ENCODE results near the gene ABLIM2.

The ABLIM2 gene

DNA sequence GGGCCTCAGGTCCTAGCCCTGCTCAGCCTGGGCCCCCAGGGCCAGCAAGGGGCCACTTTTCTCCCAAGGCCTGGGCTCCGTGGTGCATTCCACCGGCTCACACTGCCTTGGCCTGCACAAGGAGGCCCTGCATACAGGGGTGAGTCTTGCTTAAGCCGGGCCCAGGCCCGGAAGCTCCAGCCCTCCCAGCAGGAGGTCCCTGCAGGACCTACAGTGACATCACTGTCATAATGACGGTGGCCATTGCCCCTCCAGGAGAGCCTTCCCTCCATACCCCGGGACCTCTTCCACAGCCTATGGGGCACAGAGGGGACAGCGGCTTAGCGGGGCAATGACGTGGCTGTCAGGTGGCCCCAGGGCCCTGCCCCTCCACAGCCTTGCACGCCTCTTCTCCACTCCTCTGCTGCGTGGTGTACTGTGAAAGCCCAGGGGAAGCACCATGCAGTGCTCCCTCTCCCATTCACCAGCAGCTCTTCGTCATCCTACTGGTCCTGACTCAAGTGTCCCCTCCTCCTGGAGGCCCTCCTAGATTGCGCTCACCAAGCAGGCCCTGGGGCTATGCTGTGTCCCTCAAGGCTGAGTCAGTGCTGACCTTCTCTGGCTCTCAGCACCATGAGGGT is 186.6 kb downstream of the ABLIM2 start:
- DNase-seq: no peak

DNA sequence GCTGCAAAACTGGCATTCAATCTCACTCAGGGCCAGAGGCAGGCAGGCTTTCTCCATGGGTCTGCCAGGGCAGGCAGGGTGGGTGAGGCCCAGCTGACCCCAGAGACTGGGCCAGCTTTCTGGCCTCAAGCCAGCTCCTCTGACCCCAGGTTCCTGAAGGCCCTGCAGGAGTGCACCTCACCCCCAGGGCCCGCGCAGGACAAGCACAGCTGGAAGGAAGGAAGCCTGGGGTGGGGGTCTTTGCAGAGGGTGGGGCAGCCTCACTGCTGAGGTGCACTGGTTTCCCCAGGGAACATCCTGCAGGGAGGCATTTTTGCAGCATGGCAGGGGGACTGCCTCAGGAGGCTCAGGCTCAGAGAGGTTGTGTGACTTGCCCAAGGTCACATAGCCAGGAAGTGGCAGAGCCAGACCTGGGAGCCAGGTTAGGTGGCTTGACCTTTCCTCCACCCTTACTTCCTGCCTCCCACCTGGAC is 187.4 kb downstream of the ABLIM2 start:
- DNase-seq: no peak

DNA sequence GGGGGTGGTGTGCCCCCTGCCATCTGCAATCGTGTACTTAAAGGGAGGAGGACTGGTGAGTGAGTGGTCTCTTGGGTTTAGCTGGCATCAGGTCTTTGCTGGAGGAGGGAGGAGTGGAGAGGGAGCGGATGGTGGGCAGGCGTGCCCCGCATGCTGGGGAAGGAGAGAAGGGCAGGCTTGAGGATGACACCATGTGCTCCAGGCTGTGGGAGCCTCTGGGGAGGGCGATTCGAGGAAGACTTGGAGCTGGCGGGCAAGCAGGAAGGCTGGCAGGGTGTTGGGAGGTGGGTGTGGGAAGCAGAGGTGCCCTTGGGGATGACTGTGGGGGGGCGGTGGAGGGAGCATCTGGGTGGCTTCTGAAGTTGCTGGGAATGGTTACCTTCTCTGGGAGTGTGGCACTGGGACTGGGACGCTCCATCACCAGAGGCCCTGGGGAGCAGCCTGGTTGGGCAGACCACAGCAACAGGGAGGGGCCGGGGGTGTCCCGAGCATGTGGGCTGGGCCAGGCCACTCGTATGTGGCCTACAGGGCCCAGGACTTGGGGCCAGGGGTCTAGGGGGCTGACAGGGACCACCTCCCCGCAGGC is 188.2 kb downstream of the ABLIM2 start:
- DNase-seq: no peak

DNA sequence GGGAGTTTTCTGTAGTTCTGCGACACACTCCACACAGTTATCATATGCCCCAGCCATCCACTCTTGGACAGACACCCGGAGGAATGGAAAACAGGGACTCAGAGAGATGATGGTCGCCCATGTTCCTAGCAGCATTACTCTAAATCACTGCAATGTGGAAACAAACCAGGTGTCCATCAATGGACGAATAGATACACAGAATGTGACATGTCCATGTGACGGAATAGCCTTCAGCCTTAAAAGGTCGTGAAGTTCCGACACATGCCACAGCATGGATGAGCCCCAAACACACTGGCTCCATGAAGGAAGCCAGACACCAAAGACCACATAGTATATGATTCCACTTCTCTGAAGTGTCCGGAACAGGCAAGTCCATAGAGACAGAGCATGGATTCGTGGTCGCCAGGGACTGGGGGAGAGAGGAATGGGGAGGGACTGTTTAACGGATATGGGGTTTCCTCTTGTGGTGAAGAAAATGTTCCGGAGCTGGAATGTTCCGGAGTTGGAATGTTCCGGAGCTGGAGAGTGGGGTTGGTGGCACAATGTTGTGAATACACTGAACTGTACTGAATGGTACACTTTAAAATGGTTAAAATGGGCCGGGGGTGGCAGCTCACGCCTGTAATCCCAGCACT is 190.2 kb downstream of the ABLIM2 start:
- no peak for DNase-seq

DNA sequence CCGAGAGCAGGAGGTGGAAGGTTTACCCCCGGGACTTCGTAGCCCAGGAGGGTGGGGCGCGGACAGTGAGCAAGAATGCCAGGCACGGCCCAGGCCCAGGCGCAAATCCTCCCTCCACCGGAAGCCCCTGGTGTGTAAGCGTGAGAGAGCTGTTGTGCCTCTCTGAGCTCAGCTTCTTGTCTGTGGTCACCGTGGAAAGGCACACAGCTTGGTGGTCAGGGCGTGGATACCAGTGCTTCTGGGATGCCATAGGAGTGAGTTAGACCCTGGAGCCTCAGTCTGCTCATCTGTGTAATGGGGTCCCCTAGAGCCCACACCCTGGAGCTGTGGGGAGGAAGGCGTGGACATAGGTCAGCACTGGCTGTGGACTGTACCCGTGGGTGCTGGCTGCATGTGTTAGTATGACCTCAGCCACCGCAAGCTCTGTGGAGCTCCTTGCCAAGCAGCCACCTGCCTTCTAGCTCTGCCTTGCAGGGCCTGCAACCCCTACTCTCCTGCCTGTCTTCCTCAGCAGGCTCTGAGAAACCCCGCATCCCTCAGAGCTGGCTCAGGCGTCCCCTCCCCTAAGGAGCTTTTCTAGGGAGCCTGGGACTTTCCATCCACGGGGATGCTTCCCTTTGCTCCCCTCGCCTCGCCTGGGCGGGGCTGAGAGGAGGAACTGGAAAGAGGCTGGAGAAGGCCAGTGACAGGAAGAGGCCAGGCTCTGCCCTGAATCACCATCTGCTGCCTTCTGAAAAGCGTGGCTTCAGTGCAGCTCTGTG is 190.9 kb downstream of the ABLIM2 start:
- DNase-seq: no peak

DNA sequence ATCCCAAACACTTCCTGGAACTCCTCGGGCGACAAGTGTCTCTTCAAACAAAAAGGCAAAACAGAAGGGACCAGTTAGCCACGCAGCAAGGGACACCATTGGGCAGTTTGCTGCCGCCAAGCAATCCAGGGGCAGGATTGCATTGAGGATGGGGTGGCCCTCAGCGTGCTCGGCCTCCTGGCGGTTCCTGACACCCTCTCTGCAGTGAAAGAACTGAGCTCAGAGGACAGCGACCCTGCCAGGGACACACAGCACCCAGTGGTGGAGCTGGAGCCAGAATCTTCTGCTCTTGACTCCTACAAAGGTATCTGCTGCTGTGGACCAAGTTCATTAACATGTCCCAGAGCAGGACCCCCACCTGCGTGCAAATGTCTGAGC is 191.6 kb downstream of the ABLIM2 start:
- DNase-seq: no peak

DNA sequence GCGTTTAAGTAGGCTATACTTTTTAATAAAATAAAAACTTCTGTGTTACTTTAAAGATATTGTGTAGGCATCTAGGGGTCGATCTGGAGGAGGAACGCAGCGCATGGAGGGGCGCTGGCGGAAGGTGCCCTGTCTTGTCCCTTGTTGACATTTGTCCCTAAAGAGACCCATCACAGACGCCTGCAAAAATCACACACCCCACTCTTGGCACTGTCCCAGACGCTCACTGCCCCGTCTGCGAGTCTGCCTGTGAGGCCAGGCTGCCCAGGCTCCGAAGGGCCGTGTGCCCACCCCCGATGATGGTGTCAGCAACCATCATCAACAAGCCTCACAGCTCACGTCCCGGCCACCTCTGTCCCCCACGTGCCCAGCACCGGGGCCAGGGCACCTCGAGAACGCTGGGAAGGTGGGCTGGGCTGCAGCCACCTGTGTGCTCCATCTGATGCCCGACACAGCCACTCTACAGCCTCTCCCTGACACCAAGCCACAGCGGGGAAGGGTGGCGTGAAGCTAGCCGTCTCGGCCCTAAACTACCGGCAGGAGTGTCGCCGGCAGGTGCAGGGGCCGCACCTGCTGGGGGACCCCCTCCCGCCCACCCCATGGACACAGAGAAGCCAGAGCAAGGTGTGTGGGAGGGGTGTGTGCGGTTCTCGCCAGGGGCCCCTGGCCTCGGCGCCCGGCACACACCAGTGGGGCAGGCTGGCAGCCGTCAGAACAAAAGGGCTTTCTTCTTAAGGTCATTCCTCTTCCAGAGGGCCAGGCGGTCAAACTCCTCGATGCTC is 192.1 kb downstream of the ABLIM2 start:
- DNase-seq: no peak

DNA sequence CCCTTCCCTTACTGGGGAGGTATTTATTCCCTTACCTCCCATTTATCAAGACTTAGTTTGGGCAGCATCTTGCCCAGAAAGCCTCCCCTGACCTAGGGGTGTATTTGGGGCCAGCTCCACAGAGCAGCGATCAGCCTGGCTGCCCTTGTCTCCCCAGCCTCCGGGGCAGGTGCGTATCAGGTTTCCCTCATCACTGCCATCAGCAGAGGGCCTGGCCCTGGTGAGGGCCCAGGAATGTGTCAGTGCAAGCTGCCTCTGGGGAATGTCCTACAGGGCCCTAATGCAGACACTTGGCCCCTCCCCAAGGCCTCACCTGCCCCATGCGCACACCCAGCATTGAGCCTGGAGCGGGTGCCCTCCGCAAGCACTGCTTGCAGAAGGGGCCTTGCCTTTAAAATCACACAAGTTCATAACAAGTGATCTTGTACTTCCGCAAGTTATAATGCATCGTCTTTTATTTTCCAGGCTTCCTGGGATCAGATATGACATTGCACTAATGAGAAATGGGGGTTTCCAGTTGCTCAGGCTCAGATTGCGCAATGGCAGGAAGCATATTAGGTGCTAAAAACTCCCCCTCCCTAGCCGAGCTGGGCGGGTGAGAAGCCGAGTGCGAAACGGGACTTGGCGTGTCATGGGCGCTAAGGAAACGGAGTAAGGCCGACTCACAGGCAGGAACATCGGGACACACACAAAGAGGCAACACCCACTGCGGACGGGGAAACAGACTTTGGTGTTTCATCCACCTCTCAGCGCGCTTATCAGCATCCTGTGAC is 193.5 kb downstream of the ABLIM2 start:
- peak; percentile 13 for DNase-seq

DNA sequence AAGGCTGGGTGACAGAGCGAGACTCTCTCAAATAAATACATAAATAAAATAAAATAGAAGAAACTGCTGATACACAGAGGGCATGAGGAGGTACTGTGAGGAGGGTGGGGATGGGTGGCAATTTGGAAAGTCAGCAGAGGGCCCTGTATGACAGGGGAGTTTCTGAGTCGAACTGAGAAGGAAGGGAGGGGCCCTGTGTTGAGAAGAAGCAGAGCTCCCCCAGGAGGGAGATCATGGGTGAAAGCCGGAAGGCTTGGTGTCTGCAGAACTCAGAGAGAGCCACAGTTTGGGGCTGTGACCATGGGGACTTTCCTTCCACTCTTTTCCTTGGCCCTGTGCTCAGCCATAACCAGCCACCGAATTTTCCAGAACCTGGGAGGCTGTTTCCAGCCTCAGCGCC is 194.2 kb downstream of the ABLIM2 start:
- DNase-seq: no peak

DNA sequence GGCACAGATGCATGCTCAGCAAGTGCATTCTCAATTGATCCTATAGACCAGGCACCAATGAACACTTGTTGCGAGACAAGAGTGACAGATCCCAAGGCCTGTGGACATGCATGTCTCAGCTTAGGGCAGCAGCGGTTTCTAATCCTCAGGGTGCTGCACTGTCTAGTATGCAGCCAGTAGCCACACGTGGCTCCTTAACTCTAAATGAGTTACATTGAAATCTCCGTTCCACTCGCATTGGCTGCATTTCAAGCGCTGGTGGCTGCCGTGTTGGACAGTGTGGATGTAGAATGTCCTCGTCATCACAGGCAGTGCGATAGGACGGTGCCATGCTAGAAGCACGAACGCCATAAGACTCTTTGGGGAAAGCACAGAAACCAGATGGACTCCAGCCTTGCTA is 194.9 kb downstream of the ABLIM2 start:
- no peak for DNase-seq

DNA sequence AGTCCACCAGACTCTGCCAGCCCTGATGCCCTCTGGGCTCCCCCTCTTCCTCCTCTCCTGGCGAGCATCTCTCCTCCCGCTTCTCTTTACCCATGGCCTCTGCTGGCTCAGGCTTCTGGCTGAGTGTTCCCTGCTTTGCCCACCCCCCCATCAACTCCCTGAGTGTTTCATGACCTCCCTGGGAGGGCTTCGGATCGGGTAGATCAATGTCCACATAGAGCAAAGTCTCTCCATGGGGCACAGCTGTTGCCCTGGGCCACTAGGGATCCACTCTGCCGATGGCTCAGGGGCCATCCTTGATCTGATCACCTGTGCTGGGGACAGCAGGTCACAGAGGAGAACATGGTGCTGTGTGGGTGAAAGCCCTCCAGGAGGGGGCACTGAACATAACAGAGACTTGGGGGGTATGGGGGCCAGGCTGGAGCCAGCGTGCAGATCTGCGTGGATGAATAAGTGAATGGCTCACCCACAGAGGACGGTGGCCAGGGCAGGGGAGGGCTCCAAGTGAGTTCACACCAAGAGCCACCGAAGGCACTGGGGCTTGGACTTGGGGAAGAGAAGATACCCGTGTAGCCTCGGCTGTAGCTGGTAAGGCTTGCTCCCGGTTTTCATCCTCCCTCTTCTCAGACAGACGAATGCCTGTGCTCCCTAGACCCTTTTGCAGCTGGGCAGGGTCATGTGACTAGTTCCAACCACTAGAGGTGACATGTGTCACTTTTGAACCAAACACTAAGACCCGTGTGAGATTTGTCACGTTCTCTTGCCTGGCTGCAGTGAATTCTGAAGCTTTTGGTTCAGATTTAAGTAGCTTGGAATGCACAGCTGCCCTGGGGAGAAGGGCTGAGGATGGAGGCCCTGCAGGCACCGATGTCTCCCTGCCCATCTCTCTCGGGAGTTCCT is 195.8 kb downstream of the ABLIM2 start:
- no peak for DNase-seq

DNA sequence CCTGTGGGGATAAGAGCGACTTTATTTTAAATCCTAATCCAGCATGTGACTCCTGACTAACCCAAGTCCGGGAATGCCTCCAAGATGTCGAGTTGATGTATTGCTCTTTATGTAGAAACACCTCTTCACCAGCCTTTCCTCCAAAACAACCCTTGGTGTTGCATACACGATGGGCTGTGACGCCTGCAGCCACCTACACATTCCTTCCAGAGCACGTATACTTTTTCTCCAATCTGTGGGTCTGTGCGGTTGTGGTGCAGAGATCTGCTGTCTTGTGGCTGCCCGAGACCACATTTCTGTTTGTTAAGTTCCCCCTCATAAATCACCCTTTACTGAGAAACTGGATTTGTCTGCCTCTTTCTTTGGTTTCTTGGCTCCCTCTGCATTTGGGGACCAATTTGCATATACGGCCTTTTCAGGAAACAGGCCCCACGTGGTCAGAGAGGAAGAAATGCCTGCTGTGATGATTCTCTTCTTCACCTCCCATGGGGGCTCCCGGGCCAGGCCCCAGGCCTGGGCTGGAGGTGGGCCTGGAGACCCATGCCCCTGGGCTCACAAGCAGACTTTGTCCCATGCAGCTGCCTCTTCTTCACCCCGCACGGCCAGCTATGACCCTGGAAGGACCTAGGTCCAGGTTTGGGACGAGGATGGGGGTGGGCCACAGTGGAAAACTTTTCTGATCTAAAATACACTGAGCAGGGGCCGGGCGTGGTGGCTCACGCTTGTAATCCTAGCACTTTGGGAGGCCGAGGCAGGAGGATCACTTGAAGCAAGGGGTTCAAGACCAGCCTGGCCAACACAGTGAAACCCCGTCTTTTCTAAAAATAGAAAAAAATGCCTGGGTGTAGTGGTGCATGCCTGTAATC is 197.6 kb downstream of the ABLIM2 start:
- DNase-seq: no peak

DNA sequence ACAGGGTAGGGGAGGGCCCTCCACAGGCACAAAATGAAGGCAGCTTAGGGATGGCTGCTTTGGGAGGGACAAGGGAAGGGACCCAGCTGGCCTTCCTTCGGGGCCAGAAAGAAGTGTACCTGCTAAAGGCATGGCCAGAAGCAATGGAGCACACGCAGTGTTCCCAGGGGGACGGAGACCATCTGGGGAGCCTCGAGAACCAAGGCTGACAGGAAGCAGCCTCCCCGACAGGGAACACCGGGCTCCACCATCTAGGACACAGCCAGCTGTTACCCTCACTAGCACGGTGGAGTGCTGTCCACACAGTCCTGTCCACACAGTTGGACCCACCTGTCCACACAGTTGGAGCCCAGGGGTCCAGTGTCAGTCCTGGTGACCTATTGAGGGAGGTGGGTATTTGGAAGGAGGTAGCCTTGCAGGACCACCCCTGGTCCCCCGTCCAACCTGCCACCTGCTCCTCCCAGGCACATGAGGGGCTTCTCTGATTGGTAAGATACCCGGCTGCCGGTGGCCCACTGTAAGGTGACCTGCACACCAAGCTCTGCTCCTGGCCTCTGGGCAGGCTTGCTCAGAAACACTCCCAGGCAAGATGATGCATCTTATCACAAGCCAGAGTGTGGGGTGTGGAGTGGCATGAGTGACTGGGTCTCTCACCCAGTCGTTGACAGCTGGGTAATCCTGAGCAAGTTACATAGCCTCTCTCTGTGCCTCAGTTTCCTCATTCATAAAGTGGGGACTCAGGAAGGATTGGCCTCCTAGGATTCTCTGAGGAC is 198.4 kb downstream of the ABLIM2 start:
- no peak for DNase-seq

DNA sequence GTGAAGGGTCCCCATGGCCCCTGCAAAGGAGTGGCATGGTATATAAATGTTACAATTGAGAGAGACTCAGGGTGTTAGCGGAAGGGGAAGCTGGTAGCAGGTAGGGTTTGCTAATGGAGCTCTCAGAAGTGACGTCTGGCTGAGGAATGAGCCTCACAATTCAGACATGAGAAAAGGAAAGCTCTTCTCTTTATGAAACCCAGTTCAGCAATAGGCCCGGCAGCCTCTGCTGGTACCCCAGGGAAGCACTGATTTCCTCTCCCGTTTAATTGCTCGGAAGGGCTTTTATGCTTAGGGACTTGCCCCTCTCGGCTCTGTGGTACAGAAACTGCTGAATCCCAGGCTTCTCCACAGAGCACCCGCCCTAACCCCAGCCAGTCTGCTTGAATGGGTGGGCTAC is 199.5 kb downstream of the ABLIM2 start:
- DNase-seq: no peak

DNA sequence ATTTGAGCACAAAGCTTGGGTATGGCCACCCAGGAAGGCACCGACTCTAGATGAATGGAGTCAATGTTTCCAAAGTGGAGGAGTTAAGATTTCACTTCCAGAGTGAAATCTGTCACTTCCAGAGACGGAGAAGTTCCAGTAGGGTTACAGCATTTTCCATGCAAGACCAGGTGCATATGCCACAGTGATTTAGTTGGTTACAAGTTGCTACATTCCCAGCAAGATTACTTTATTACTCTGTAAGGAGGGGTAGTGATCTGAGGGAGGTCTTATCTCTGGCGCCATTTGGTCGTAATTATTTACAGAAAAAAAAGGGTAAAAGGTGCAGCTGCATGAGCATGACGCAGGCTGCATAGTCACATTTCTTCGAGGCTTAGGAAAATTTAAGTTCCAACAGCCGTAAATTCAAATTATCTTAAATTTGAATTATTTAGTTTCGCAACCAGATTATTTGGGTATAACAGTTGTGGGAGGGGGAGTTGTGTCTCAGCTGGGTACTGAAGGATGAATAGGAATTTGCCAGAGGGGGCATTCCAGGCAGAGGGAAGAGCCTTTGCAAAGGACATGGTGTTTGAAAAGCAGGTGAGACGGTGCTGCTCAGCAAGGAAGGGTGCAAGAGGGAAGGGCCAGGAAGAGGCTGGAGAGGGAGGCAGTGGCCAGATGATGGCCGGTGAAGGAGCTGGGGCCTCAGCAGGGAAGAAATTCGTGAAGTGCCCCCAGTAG is 201.5 kb downstream of the ABLIM2 start:
- peak; percentile 62 for DNase-seq

DNA sequence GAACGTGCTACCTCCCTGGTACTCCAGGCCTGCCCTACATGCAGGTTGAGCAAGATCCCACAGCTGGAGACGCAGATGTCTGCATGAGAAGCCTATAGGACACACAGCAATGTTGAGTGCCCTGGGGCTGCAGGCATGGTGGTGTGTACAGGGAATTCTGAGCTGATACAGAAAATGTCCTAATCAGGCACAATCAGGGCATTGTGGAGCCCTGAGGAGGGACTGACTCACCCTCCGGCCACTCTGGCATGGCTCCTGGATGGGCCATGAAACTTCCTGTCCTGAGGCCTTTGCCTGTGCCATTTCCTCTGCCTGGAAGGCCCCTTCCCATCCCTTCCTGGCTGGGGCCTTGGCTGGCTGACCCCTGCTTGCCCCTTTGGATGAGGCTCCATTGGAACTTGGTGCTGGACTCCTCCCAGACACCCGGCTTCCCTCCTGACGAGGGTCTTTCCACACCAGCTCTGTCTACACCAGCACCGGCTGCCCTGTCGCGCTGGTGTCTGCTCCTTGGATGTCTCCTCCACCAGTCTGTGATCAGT is 202.3 kb downstream of the ABLIM2 start:
- DNase-seq: no peak

DNA sequence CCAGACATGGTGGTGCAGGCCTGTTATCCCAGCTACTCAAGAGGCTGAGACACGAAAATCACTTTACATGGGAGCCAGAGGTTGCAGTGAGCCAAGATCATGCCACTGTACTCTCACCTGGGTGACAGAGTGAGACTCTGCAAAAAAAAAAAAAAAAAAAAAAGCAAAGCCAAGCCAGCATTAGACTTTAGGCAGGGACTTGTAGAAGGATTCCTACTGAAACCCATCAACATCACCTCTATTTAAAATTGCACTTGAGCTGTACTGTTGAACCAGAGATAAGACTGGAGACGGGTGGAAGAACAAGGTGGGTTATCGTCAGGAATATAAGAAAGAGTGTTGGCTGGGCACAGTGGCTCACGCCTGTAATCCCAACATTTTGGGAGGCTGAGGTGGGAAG is 203.2 kb downstream of the ABLIM2 start:
- no peak for DNase-seq

DNA sequence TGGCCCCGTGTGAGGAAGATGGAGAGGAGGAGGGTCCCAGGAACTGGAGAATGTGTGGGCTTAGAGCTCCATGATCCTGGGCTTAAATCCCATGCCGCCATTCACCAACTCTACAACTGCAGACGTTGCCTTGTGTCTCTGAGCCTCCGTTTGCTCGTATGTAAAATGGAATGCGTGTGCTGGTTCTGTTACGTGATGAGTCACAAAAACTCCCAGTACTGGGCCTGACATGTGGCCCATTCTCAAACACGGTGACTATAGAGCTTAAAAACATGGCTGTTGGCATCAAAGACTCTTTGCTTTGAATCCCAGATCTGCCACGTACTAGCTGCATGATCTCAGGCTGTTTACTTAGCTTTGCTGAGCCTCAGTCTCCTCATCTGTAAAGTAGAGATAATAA is 206.0 kb downstream of the ABLIM2 start:
- DNase-seq: no peak

Measured in NCI-H526 treated with DMSO at 0.1 percent for 48 hours (cell line).